ENCODE results near the gene RAET1L.
A peak's percentile ranks its signal among the peaks of the same experiment; 100 is the strongest.
"Not testable (repeated sequence)": the region's sequence is repeated elsewhere in the genome, so short reads cannot be mapped to it uniquely, and the experiment has no call there.

Gene RAET1L, protein sequence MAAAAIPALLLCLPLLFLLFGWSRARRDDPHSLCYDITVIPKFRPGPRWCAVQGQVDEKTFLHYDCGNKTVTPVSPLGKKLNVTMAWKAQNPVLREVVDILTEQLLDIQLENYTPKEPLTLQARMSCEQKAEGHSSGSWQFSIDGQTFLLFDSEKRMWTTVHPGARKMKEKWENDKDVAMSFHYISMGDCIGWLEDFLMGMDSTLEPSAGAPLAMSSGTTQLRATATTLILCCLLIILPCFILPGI

DNA sequence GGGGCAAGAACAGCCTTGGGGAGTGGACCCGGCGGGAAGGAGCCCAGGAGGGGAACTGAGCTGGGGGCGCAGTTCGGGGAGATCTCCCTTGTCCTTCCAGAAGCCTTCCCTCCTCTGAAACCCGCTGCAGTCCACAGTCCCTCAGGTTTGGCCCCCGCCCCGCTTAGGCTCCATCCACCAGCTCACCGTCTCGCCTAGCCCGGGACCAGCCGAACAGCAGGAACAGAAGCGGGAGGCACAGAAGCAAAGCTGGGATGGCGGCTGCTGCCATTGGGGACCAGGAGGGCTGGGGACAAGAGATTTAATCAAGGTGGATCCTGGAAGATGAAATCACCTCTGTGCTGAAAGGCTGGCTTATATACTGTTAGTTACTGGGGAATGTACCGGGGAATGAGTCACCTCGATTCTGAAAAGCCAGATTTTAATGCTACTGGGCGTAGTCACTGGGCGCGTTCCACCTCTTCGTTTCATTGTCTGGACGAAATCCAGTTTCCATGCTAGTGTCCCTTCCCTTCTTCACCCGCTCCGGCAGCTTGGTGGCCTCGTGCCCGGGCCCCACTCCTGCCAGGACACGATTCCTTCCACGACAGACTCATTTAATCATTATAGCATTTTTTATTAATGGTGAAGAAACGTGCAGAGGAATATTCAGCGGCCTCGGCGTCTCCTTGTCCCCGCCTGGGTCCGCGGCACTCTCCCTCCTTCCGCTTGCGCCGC is at the start of gene RAET1L:
TSS of gene RAET1L (minus strand) at position 332 of the 717 bp plus-strand sequence. CDS start at position 271, 61 bp downstream.
- no peak for DNase-seq

DNA sequence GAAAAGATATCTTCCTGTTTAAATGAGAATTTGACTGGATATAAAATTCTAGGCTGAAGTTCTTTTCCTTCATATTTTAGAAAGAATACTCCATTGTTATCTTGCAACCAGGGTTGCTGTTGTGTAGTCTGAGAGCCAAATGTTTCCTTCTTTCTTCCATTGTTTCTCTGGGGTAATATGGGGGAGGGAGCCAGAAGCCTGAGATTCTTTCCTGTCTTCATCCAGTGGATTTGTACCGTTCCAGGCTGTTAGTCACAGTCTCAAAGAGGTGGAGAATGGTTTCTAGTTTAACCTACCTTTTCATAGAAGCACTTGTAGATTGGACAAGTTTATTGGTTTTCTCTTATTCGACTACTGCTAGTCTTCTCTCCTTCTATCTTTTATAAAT is 49.7 kb upstream of the RAET1L start:
- DNase-seq = no peak

DNA sequence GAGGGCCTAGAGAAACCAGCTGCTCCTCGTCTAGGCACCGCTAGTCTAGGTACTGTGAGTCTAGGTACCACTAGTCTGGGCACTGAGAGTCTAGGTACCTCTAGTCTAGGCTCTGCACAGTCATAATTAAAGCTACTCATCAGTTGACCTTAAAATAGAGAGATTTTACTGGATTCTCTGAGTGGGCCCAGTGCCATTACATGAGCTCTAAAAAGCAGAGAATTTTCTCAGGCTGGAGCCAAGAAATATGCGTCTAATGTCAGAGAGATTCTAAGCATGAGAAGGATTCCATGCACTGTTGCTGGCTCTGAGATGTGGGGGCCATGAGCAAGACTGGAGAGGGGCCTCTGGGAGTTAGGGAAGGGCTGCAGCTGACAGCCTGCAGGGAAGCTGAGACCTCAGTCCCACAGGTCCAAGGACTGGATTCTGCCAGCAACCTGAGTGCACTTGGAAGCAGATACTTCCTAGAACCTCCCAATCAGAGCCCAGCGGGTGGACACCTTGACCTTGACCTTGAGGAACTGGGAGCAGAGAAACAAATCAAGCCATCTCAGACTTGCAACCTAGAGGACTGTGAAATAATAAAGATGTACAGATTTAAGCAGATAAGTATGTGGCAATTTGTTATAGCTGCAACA is 49.2 kb upstream of the RAET1L start:
- not testable (repeated sequence) for DNase-seq

DNA sequence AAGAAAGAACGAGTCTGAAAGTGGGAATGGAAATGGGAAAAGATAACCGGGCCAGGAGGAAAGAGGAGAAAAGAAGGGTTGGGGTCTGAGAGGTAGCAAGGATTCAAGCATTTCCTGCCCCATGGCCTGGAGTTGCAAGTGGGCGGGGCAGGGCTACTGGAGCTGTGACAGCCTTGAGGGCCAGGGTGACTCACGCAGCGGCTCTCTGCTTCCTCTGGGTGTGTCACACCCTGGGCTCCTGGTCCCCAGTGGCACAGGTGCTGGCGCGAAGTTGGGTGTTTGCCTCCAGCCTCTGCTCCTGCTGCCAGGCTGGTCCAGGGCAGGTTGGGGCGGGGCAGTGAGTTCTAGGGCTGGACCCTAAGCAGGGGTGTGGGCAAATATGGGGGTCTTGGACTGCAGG is 46.9 kb upstream of the RAET1L start:
- peak; percentile 47 for DNase-seq

DNA sequence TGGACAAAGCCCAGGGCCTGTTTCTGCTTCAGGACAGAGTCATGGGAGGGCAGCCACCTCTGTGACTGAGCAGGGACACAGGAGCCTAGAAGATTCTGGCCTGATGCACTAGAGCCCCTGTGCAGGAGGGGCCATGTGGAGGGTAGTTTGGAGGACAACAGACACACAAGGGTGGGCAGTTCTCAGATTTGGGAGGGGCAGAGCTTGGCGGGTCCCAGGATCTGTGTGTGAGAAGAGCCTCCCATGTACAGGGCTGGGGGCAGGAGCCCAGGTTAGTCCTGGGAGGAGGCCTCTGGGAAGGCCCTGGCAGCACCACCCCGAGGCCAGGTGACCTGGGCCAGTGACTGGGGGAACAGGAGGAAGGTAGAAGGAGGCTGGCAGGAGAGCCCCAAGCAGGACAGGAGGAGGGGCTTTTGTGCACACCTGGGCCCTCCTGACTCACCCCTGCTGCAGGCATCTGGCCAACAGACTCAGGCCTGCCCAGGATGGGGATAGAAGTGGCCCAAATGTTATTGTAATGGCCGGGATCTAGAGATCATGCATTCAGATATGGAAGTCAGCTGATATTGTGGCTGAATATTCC is 45.0 kb upstream of the RAET1L start:
- no peak for DNase-seq

DNA sequence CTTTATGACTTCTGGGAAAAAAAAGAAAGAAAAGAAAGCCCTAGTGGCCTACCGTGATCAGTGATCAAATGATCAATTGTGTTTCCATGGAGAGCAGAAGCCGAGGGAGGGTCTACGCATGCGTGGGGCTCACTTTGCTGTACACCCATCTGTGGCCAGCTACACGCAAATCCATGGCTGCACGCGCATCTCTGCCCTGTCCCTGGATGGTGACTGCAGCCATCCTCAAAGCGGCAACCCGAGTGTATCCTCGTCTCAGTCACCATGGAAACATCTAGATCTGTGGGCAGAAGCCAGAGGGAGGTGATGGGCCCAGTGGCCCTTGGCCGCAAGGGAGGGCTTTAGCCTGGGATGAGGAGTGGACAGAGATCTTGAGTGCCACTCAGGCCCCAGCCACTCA is 44.4 kb upstream of the RAET1L start:
- no peak for DNase-seq

DNA sequence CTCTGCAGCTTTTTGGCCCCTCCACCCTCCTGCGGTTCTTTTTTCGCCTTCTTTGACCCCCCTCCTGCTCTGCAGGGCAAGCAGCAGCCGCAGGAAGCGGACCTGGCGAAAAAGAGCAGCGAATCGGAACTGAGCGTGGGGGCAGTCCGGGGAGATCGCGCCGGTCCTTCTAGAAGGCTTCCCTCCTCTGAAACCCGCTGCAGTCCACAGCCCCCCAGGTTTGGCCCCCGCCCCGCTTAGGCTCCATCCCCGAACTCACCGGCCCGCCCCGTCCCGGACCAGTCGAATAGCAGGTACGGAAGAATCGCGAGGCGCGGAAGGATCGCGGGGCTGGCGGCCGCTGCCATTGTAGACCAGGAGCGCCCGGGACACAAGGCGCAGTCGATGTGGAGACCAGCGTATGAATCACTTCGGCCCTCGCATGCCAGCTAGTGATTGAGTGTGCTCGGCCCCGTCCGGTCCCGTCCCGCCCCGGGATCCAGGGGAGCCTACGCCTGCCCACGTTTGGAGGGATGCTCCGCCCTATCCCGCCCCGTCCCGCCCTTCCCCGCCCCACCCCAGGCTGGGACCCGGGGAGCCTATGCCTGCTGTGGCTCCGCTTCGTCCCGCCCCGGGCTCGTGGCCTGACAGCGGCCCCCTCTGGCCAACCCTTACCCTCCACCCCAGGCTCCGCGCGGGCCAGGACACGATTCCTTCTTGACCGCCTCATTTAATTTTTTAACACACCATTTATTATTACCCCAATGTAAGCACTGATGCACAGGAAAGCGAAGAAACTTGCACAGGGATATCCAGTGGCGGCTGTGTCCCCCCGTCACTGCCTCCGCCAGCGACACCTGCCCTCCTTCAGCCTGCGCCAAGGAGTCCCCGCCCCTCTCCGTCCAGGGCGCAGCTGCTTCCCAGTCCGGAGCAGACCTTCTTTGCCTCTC is 43.7 kb upstream of the RAET1L start, which contains the start of gene ULBP3:
TSS of gene ULBP3 (minus strand) at position 402 of the 929 bp plus-strand sequence. CDS start at position 347, 55 bp downstream.
- DNase-seq = peak; percentile 65

DNA sequence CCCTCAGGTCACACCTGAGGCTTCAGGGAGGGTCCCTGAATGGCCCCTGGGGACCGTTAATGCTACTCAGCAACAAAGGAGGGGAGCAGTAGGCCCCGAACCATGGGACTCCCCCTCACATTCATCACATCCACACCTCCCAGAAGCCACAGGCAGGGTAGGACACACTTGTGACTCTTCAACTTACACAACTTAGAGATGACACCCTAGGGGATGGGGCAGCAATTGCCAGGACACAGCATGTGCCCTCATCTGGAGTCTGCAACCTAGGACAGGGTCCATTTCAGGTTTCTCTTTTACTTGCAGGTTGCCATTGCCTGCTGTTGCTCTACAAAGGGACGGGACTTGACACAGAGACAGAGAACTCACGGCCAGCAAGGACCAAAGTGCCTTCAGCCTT is 42.8 kb upstream of the RAET1L start:
- no peak for DNase-seq

DNA sequence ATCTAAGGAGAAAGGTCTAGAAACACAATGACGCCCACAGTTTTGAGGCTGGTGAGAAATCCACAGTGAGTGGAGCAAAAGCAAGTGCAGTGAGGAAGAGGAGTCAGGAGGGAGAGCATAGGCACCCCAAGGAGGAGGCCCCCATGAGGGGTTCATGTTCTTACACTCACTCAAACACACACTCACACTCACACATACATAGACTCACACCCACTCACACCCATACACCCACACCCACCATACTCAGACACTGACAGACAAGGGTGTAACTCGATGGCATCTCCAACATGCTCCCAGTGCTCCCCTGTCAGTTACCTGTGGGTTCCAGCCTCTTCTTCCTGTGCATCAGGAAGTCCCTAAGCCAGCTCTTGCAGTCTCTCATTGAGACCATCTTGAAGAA is 39.8 kb upstream of the RAET1L start:
- no peak for DNase-seq

DNA sequence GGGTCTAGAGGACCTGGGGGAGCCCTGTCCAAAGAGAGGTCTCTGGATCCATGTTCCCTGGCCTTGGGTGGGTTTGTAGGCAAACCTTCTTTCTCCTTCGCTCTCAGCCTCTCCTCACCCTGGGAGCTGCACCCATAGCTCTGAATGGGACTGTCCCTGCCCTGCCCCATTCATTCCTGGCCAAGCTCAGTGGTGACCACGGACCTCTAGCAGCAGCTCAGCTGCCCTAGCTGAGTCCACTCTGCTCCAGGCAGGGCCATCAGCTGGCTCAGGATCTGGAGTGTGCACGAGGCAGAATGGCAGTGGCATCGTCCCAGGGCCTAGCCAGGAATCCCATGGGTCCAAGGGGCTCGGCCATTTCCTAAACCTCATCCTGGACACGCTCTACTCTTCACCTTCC is 38.3 kb upstream of the RAET1L start:
- DNase-seq = no peak

DNA sequence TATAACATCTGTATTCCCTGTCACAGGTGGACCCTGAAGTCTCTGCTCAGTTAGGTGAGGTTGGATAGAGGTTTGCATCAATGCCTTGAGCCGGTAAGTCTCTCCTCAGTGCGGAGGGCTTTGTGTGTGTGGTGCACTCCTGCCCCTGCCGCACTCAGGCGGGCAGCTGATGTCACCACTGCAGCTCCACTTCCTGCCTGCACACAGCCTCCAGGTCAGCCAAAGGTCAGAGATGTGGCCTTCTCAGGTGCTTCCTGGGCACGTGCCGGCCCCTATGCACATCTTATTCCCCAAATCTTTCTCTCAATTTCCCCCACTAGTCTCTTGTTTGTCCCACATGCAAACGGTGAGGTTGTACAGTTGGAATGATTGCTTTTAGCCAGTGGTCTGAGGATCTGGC is 34.6 kb upstream of the RAET1L start:
- DNase-seq = not testable (repeated sequence)

DNA sequence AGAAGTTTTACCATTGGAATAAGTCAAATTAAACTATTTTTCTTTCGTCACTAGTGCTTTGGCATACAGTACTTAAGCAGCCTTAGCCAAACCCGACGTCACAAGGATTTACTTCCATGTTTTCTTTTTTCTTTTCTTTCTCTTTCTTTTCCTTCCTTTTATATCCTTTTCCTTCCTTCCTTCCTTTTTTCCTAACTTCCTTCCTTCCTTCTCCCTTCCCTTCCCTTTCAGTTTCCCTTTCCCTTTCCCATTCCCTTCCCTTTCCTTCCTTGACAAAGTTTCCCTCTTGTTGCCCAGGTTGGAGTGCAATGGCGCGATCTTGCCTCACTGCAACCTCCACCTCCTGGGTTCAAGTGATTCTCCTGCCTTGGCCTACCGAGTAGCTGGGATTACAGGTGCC is 33.7 kb upstream of the RAET1L start:
- no peak for DNase-seq

DNA sequence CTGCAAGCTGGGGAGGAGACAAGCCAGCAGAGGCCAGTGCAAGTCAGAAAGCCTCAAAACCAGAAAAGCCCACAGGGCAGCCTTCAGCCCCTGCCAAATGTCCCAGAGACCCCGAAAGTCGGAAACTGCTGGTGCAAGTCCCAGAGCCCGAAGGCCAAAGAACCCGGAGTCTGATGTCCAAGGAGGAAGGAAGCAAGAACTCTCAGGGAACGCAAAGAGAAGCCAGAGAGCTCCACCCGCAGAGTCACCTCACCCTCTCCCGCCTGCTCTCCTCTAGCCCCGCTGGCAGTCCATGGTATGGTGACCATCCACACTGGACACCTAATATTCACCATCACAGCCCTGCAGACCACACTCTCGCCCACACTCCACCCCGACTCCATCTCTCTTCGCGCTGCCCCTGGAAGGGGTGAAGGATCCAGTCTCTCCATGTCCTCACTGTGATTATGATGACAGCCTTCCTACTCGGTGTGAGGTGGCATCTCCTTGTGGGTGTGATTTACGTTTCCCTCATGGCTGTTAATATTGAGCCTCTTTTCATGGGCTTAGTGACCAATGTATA is 33.0 kb upstream of the RAET1L start:
- DNase-seq = no peak

DNA sequence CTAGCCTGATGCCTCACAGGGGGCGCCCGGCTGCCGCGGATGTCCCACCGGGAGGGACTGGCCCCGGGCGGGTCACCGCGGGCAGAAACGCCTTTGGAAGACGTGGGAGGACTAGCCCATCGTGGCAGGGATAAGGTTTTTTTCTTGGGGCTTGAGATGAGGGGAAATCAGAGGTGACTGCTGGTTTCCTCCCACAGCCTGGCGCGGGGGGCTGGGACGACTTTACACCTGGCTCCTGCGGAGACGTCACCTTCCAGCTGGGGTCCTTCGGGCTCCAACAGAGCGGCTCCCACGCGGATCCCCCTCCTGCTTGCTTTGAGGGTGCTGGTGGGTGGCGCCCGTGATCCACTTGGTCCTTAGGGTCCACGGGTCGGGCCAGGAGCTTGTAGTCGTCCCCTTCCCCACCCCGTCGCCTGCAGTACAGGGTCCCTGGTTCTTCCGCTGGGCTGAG is 32.2 kb upstream of the RAET1L start:
- DNase-seq = no peak

DNA sequence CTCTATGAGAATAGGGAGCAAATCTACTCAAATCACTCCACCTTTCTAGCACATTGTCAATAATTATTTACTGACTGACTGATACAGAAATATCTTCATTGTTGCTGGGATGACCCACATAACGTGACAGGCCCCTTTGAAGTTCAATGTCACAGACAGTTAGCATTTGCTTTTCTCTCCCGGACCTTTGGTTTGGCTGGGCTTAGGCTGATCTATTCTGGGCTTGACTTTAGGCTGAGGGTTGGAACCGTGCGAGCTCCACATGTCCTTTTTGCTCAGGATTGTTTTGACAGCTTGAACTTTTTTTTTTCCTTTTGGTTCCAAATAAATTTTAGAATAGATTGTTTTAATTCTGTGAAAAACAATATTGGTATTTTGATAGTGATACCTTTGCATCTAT is 31.6 kb upstream of the RAET1L start:
- no peak for DNase-seq

DNA sequence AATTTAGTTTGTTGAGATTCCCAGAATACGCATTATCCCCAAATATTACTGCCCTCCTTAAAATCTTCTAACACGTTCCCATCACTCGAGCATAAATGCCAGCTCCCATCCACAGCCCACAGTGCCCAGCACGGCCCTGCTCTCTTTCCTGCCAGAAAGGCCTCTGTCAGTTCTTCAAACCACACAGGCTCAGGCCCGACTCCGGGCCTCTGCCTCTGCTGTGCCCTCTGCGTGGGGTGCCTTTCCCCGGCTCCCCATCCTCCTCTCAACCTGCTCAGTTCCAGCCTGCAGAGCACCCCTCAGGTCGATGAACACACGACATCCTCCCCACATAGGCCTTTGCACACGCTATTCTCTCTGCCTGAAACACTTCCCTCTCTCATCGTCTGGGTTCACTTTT is 30.8 kb upstream of the RAET1L start:
- no peak for DNase-seq

DNA sequence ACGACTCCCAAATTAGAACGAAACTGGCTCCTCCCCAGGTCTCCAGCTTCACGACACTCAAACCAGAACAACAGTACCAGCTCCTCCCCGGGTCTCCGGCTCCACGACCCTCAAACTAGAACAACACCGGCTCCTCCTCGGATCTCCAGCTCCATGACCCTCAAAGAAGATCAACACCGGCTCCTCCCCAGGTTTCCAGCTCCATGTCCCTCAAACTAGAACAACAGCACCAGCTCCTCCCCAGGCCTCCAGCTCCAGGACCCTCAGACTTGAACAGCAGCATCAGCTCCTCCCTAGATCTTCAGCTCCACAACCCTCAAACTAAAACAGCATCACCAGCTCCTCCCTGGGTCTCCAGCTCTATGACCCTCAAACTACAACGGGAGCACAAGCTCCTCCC is 29.8 kb upstream of the RAET1L start:
- no peak for DNase-seq

DNA sequence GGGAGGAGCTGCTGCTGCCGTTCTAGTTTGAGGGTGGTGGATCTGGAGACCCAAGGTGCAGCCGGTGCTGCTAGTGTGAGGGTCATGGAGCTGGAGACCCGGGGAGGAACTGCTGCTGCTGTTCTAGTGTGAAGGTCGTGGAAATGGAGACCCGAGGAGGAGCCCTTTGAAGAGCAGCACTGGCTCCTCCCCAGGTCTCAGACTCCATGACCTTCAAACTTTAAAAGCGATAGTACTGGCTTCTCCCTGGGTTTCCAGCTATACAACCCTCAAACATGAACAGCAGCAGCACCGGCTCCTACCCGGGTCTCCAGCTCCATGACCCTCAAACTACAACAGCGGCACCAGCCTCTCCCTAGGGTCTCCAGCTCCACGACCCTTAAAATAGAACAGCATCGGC is 28.1 kb upstream of the RAET1L start:
- DNase-seq = no peak

DNA sequence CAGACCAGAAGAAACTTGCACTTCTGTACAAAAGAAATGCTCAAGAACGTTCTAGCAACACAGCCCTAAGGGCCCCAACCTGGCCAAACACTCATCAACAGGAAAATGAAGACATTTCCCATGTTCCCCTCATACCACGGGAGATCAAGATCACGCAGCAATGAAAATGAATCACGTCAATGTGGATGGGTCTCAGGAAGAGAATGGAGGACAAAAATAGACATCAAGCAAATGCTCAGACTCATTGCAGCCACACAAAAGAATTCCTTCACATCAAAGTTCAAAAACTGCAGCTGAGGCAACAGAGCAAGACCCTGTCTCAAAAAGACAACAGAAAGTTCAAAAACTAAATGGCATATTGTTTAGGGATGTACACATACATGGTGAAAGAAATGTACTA is 25.5 kb upstream of the RAET1L start:
- DNase-seq = no peak

DNA sequence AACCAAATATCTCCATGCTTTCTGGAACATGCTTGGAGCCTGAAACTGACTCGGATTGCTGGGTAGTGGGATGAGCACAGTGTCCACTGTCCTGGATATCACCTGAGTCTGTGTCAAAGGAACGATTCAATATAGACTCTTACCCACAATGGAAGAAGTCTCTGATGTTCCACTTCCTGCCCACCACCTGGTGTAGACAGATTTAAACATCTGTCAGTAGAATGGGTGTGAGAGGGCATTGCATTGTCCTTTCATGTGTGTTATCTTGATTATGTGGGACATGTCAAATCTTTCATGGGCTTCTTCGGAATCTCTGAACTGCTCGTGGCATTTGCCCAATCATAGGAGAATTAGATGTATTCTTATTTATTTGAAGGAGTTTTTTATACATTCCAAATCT is 22.8 kb upstream of the RAET1L start:
- DNase-seq = no peak

DNA sequence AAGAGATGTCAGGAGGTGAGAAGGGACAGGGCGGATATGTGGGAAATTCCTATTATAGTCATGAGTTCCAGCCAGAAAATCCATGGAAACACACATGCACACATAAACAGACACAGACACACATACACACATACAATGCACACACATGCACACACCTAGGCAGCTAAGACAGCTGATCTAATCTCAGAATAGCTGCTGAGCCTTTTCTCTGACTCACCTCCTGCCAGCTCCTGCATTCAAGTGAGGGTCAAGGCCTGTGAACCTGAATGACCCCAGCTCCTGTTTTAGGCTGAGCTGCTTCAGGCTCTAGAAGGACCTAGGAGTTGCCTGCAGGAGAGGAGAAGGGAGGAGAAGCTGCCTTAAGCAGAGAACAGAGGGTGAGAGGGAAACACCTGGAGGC is 21.6 kb upstream of the RAET1L start:
- no peak for DNase-seq

DNA sequence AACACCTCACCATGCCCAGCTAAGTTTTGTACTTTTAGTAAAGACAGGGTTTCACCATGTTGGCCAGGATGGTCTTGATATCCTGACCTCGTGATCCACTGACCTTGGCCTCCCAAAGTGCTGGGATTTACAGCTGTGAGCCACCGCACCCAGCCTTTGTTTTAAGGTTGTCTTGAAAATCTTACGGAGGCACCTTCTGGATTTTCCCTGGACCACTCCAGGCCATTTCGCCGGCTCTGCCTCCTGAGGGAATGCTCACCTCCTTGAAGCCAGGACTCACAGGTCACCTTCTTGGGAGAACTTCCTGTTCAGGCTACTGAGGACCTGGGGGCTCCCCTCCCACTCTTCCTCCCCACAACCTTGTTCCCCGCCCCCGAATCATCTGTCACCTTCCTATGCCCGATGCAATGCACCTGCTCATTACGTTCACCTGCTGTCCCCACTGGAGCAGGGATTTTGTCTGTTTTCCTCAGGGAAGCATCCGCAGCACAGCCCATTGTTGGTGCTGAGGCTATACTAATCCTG is 19.4 kb upstream of the RAET1L start:
- DNase-seq = no peak
